GM20000 (cell line): ENCODE results near the gene LYPD6.
"Not testable (repeated sequence)": the region's sequence is repeated elsewhere in the genome, so short reads cannot be mapped to it uniquely, and the experiment has no call there.

ENCODE experiments used
- DNase-seq: peaks from one replicate; pipeline ENCODE4 v3.0.0; 2012; ENCODE audit warnings: low spot score
- TF ChIP-seq, protein P1 (sequence below): IDR thresholded peaks from 2 replicates; pipeline ENCODE4 v1.5.1; 2012; ENCODE audit warnings: mild to moderate bottlenecking, control low read depth; ENCODE audit errors: extremely low read depth, missing control alignments

The LYPD6 gene

DNA sequence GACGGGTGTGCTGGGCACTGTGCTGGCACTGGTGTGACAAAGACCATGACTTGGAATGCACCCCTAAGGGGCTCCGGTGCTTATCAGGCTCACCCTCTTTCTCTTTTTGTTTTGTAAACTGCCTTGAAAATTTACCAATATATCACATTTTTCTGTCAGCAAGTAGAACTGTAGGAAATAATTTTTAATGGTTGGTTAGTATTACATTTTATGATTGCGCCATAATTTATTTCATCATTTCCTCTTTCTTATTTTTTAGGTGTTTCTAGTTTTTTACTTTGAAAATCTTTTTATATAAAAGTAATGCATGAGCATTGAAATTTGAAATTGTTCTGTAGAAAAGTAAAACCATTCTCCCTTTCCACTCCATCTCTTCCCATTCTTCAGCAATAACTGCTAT, 156.3 kb downstream of the LYPD6 start:
- TF ChIP-seq, protein P1, sequence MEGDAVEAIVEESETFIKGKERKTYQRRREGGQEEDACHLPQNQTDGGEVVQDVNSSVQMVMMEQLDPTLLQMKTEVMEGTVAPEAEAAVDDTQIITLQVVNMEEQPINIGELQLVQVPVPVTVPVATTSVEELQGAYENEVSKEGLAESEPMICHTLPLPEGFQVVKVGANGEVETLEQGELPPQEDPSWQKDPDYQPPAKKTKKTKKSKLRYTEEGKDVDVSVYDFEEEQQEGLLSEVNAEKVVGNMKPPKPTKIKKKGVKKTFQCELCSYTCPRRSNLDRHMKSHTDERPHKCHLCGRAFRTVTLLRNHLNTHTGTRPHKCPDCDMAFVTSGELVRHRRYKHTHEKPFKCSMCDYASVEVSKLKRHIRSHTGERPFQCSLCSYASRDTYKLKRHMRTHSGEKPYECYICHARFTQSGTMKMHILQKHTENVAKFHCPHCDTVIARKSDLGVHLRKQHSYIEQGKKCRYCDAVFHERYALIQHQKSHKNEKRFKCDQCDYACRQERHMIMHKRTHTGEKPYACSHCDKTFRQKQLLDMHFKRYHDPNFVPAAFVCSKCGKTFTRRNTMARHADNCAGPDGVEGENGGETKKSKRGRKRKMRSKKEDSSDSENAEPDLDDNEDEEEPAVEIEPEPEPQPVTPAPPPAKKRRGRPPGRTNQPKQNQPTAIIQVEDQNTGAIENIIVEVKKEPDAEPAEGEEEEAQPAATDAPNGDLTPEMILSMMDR: no peak

DNA sequence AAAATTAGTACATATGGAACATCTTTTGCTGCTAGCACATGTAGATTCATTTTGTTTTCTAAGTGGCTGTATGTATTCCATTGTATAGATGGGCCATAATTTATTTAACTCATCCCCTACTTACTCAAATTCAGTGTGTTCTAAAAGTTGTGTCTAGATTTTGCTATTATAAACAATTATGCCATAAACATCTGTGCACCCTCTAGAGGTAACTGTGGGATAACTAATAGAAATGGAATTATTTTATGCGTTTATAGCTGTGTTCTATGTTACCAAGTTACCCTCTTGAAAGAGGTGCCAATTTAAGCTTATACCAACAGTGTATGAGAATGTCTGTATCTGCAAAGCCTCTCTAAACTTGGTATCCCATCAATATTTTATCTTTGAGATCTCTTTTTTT, 156.8 kb downstream of the LYPD6 start:
- TF ChIP-seq, protein P1: no peak
- DNase-seq: no peak

More for the DNA sequence above, 156.3 kb downstream of the LYPD6 start:
- no peak for DNase-seq

DNA sequence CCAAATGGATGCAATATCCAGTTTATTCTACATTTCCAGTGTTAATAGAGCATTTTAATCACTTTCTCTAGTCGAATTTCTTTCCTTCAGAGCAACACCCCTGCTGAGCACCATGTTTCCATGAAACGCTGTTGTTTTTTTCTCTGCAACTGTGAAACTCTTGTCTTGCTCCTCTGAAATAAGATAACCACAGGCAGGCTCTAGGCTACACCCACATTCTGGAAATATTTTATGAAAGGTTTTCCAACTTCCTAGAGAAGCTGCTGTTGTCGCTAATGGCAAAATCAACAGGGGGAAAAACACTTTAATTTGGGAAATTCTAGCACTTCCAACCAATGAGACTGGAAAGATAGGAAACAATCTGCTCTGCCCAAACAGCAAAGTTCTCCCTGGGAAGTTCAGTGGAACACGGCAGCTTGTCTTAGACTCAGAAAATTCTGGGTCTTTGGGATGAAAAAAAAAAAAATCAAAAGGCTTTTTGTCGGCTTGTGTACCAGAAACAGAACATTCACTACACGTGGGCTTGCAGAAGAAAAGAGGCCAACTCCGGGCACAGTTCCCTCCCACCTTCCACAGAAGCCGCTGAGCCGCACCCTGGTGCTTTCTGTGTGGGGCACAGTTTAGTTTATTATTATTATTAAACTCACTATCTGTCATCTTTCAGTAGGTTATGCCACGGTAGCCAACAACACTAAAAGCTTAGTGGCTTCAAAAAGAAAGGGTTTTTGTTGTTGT, 158.5 kb downstream of the LYPD6 start:
- DNase-seq: no peak
- TF ChIP-seq, protein P1: no peak

DNA sequence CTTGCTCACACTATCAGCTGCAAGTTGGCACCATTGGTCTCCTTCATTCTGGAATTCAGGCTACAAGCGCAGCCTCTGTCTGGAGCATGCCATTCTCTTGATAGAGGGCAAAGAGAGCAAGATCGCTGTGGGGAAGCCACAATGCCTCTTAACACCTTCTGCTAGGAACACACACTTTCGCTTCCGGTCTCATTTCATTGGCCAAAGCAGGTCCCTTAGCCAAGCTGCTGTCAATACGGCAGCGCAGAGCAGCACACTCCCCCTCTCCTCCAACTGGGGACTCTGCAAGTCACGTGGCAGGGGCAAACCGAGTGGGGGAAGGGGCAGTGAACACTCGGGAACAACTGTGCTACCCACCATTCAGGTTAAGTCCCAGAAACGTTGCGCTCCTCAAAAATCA, 159.1 kb downstream of the LYPD6 start:
- TF ChIP-seq, protein P1: no peak
- no peak for DNase-seq

DNA sequence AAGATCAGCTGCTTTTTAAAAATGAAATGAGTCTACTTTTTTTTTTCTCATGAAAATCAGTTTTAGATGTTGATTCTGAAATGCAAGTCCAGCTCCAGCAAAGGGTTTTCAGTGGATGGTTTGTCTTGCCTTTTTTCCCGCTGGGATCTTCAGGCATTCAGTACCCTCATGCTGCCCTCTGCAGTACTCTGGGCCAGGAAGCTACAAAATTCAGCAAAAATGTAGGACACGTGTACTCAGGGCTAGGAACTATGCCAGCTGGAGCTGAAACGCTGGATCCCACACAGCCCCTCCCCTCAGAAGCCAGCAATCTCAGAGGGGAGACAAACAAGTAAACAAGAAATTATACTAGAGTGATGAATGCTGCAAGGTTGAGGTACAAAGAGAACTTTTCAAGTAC, 159.9 kb downstream of the LYPD6 start:
- no peak for DNase-seq
- TF ChIP-seq, protein P1: no peak

DNA sequence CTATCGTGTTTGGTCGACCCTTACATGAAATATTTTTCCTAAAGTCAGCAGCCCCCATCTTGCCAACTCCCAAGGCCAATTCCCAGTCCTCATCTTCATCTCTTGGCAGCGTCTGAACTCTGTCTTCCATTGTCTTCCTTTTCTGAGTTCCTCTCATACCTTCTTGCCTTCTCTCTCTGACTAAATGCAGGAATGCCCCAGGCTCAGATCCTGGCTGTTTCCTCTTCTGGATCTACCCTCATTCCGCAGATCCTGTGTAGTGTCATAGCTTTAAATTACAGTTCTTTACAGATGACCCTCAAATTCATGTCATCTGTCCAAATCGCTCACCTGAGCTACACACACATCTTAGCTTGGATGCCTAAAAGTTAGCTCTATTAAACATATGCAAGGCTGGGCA, 162.5 kb downstream of the LYPD6 start:
- DNase-seq: no peak
- TF ChIP-seq, protein P1: no peak

DNA sequence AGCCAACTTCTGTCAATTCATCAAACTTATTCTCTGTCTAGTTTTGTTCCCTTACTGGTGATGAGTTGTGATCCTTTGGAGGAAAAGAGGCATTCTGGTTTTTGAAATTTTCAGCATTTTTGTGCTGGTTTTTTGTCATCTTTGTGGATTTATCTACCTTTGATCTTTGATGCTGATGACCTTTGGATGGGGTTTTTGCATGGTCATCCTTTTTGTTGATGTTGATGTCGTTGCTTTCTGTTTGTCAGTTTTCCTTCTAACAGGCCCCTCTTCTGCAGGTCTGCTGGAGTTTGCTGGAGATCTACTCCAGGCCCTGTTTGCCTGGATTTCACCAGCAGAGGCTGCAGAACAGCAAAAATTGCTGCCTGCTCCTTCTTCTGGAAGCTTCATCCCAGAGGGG, 168.8 kb downstream of the LYPD6 start:
- not testable (repeated sequence) for DNase-seq

DNA sequence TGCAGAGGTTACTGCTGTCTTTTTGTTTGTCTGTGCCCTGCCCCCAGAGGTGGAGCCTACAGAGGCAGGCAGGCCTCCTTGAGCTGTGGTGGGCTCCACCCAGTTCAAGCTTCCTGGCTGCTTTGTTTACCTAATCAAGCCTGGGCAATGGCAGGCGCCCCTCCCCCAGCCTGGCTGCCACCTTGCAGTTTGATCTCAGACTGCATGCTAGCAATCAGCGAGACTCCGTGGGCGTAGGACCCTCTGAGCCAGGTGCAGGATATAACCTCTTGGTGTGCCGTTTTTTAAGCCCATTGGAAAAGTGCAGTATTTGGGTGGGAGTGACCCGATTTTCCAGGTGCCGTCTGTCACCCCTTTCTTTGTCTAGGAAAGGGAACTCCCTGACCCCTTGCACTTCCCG, 176.4 kb downstream of the LYPD6 start:
- not testable (repeated sequence) for DNase-seq
